A549 (cell line): ENCODE results near the gene IGFL4.
A peak's percentile ranks its signal among the peaks of the same experiment; 100 is the strongest.

ENCODE experiments used
- BHLHE40 ChIP-seq: IDR thresholded peaks from 2 replicates; pipeline ENCODE4 v1.6.1; 2012; ENCODE audit warnings: low read depth, low read length, inconsistent platforms
- EP300 ChIP-seq, 2 experiments: fragments of >200 bp; sonication (Bioruptor Twin); formaldehyde crosslinking; IDR thresholded peaks; 2 replicates in 1 of 2; 3 replicates in 1 of 2; pipeline ENCODE4 v1.6.1; 2016 to 2017
- ESRRA ChIP-seq: fragments of 150-350 bp; IDR thresholded peaks from 2 replicates; pipeline ENCODE4 v1.6.1; 2014; ENCODE audit warnings: mild to moderate bottlenecking, low read length, borderline replicate concordance
- GATA3 ChIP-seq: IDR thresholded peaks from 2 replicates; pipeline ENCODE4 v1.6.1; 2012; ENCODE audit warnings: borderline replicate concordance
- JUN ChIP-seq, 2 experiments: fragments of >200 bp; sonication (Bioruptor Twin); formaldehyde crosslinking; IDR thresholded peaks; 2 replicates in 1 of 2; 3 replicates in 1 of 2; pipeline ENCODE4 v1.6.1; 2016 to 2017
- MAFK ChIP-seq: fragments of 450-650 bp; IDR thresholded peaks from 2 replicates; pipeline ENCODE4 v1.6.1; 2014; ENCODE audit not compliant: partially characterized antibody
- POLR2A ChIP-seq: IDR thresholded peaks from 2 replicates; pipeline ENCODE4 v1.6.1; 2012; ENCODE audit warnings: mild to moderate bottlenecking, low read length
- RCOR1 ChIP-seq: fragments of 150-350 bp; IDR thresholded peaks from 2 replicates; pipeline ENCODE4 v1.6.1; 2014; ENCODE audit warnings: antibody characterized with exemption, low read length, low read depth
- TFCP2L1 ChIP-seq: fragments of 250-450 bp; sonication (Bioruptor Pico); IDR thresholded peaks from 2 replicates; pipeline ENCODE4 v1.5.0; 2021; ENCODE audit warnings: mild to moderate bottlenecking
- TF ChIP-seq, protein P1 (sequence below): fragments of >200 bp; sonication (Bioruptor Twin); formaldehyde crosslinking; IDR thresholded peaks from 3 replicates; pipeline ENCODE4 v1.5.1; 2016

GRCh38 chr19:46080561-46080960 lies 39.8 kb upstream of the IGFL4 start:
- TF ChIP-seq BHLHE40 (no peak), GATA3 (peak; percentile 65; the same call in 1 of the 2 replicates), MAFK (peak; percentile 75), POLR2A (no peak), JUN (IDR thresholded peaks at IDR 0.05) (peak in 1 of 2 experiments; percentile 81; a peak in 3 of 5 replicates), TFCP2L1 (CRISPR knock-in tag) (no peak), ESRRA (no peak), EP300 (IDR thresholded peaks at IDR 0.05) (peak; percentile 68 to 92; a peak in 4 of 5 replicates), RCOR1 (no peak)
- TF ChIP-seq, protein P1, sequence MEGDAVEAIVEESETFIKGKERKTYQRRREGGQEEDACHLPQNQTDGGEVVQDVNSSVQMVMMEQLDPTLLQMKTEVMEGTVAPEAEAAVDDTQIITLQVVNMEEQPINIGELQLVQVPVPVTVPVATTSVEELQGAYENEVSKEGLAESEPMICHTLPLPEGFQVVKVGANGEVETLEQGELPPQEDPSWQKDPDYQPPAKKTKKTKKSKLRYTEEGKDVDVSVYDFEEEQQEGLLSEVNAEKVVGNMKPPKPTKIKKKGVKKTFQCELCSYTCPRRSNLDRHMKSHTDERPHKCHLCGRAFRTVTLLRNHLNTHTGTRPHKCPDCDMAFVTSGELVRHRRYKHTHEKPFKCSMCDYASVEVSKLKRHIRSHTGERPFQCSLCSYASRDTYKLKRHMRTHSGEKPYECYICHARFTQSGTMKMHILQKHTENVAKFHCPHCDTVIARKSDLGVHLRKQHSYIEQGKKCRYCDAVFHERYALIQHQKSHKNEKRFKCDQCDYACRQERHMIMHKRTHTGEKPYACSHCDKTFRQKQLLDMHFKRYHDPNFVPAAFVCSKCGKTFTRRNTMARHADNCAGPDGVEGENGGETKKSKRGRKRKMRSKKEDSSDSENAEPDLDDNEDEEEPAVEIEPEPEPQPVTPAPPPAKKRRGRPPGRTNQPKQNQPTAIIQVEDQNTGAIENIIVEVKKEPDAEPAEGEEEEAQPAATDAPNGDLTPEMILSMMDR, result no peak
